GM12878 (cell line): ENCODE data around the gene EXO1. TPM values are rescaled to one million over a fixed set of nuclear protein-coding genes. Genes with fewer than 3 reads are reported as not detected.

Source experiments
- ATAC-seq: fragments of 200-7000 bp; cut with Tn5 transposase; 3 replicates; pipeline ENCODE4 v1.9.1; 2020; ENCODE audit warnings: mild to moderate bottlenecking, moderate library complexity
- BruUV-seq: library from RNA; stranded (reverse); fragments of 400-500 nt; replicated peaks from 2 replicates; lab custom pipeline; 2021; lab: Mats Ljungman, UMichigan
- CTCF ChIA-PET: fragments of 300-600 bp; sonication (Branson Sonifier 250); formaldehyde crosslinking; extraction: SDS; loops from one replicate; lab custom pipeline; 2021; ENCODE audit warnings: inconsistent platforms; lab: Yijun Ruan, JAX
- POLR2A ChIA-PET: fragments of 350-600 bp; formaldehyde crosslinking; extraction: SDS; loops from one replicate; lab custom pipeline; 2021; ENCODE audit warnings: inconsistent platforms; lab: Charles Lee
- RAD21 ChIA-PET: fragments of 300-600 bp; sonication (Branson Sonifier 250); formaldehyde crosslinking; loops from one replicate; lab custom pipeline; 2023; ENCODE audit warnings: antibody characterized with exemption; ENCODE audit not compliant: unreplicated experiment; lab: Charles Lee
- SMC1A ChIA-PET: fragments of 300-600 bp; sonication (Branson Sonifier 250); formaldehyde crosslinking; loops from one replicate; lab custom pipeline; 2023; ENCODE audit not compliant: unreplicated experiment, uncharacterized antibody; lab: Charles Lee
- DNase-seq: peaks from one replicate; pipeline ENCODE4 v3.0.0-alpha.2; 2011; ENCODE audit warnings: low read depth, low spot score
- FAIRE-seq: peaks from 3 replicates; lab custom pipeline; 2011; peaks lifted over from hg19 to GRCh38; lab: Jason Lieb, UNC
- H2AFZ ChIP-seq: 2 replicates; pipeline ENCODE4 v1.6.0; 2011; ENCODE audit warnings: low read depth, low read length, control low read depth; ENCODE audit not compliant: control insufficient read depth
- H3K27ac ChIP-seq: 2 replicates; pipeline ENCODE4 v1.5.1; 2011; ENCODE audit warnings: control low read depth; ENCODE audit not compliant: control insufficient read depth, insufficient read depth
- H3K27me3 ChIP-seq, 2 experiments: replicated peaks in 1 of 2; 2 replicates each; pipeline versions ENCODE4 v1.6.0 to v1.6.1; 2011; ENCODE audit warnings: low read length in 1 of 2; ENCODE audit not compliant: control insufficient read depth in 2 of 2, insufficient read depth in 2 of 2
- H3K36me3 ChIP-seq, 2 experiments: 2 replicates each; pipeline ENCODE4 v1.5.1; 2011; ENCODE audit warnings: low read length in 1 of 2; ENCODE audit not compliant: control insufficient read depth in 2 of 2, insufficient read depth in 2 of 2
- H3K4me1 ChIP-seq: 2 replicates; pipeline ENCODE4 v1.6.1; 2011; ENCODE audit warnings: mild to moderate bottlenecking, low read length, moderate library complexity, mixed read lengths; ENCODE audit not compliant: control insufficient read depth, insufficient read depth
- H3K4me2 ChIP-seq: 2 replicates; pipeline ENCODE4 v1.6.0; 2011; ENCODE audit warnings: control low read depth; ENCODE audit not compliant: control insufficient read depth, insufficient read depth
- H3K4me3 ChIP-seq: fragments of 200-600 bp; sonication (generic); 2 replicates; pipeline ENCODE4 v1.5.1; 2016
- H3K79me2 ChIP-seq: 2 replicates; pipeline ENCODE4 v1.6.0; 2011; ENCODE audit warnings: low read length; ENCODE audit not compliant: control insufficient read depth, insufficient read depth
- H3K9ac ChIP-seq: 2 replicates; pipeline ENCODE4 v1.8.0; 2011; ENCODE audit warnings: low read length, control low read depth, mixed read lengths; ENCODE audit not compliant: control insufficient read depth, insufficient read depth
- H3K9me3 ChIP-seq: replicated peaks from 3 replicates; pipeline ENCODE4 v1.5.1; 2011; ENCODE audit warnings: mild to moderate bottlenecking, low read length; ENCODE audit not compliant: control insufficient read depth, insufficient read depth
- H4K20me1 ChIP-seq: 2 replicates; pipeline ENCODE4 v1.6.0; 2011; ENCODE audit not compliant: control insufficient read depth, insufficient read depth
- BCL11A ChIP-seq: IDR thresholded peaks from 2 replicates; pipeline ENCODE4 v1.6.1; 2011; ENCODE audit warnings: low read depth, low read length
- EZH2 ChIP-seq: IDR thresholded peaks from 2 replicates; pipeline ENCODE4 v1.6.1; 2012; ENCODE audit warnings: low read depth, mild to moderate bottlenecking, control low read depth, inconsistent platforms, low read length, borderline replicate concordance; ENCODE audit not compliant: control insufficient read depth
- HCFC1 ChIP-seq: fragments of 150-350 bp; IDR thresholded peaks from 2 replicates; pipeline ENCODE4 v1.6.1; 2014; ENCODE audit warnings: low read length
- JUND ChIP-seq: IDR thresholded peaks from 2 replicates; pipeline ENCODE4 v1.6.1; 2012; ENCODE audit warnings: low read depth, mild to moderate bottlenecking, low read length, improper control_type of control experiment, moderate library complexity
- LARP7 ChIP-seq: fragments of 450-650 bp; IDR thresholded peaks from 2 replicates; pipeline ENCODE4 v1.6.1; 2017; ENCODE audit warnings: mild to moderate bottlenecking
- NR2F1 ChIP-seq: fragments of 450-650 bp; conservative IDR thresholded peaks from 2 replicates; pipeline ENCODE4 v1.6.1; 2017; ENCODE audit warnings: mild to moderate bottlenecking
- RBBP5 ChIP-seq: fragments of 200-600 bp; sonication (generic); conservative IDR thresholded peaks from 2 replicates; pipeline ENCODE4 v1.6.1; 2016
- SMAD1 ChIP-seq: fragments of 450-650 bp; IDR thresholded peaks from 2 replicates; pipeline ENCODE4 v1.6.1; 2018; ENCODE audit warnings: mild to moderate bottlenecking, low read depth; ENCODE audit not compliant: partially characterized antibody
- TAF1 ChIP-seq: IDR thresholded peaks from 2 replicates; pipeline ENCODE4 v1.6.1; 2011; ENCODE audit warnings: mild to moderate bottlenecking, low read depth, low read length, borderline replicate concordance
- TCF3 ChIP-seq: IDR thresholded peaks from 2 replicates; pipeline ENCODE4 v1.6.1; 2012; ENCODE audit warnings: low read depth, mild to moderate bottlenecking, low read length, borderline replicate concordance; ENCODE audit not compliant: insufficient read depth
- TCF7 ChIP-seq: IDR thresholded peaks from 2 replicates; pipeline ENCODE4 v1.6.1; 2014; ENCODE audit warnings: antibody characterized with exemption, borderline replicate concordance
- YBX1 ChIP-seq: fragments of 450-650 bp; IDR thresholded peaks from 2 replicates; pipeline ENCODE4 v1.6.1; 2016; ENCODE audit warnings: antibody characterized with exemption
- ZNF207 ChIP-seq: fragments of 450-650 bp; IDR thresholded peaks from 2 replicates; pipeline ENCODE4 v1.6.1; 2014; ENCODE audit warnings: antibody characterized with exemption, mild to moderate bottlenecking, borderline replicate concordance
- ZNF384 ChIP-seq: IDR thresholded peaks from 2 replicates; pipeline ENCODE4 v1.6.1; 2012; ENCODE audit warnings: low read depth, mild to moderate bottlenecking, low read length, improper control_type of control experiment, borderline replicate concordance
- WGBS: methylation state at CpG from one replicate; pipeline ENCODE4 v1.1.6; 2016; ENCODE audit warnings: low lambda C conversion rate; ENCODE audit not compliant: insufficient replicate concordance, insufficient coverage; ENCODE audit errors: missing lambda C conversion rate; 5-methylcytosine and 5-hydroxymethylcytosine counted together
- in situ Hi-C: fragments of 300-500 bp; cut with MboI; formaldehyde crosslinking; loops from 9 replicates; pipeline ENCODE4 v1.14.3; 2018; ENCODE audit warnings: mixed read lengths
- intact Hi-C: fragments of 100-400 bp; cut with micrococcal nuclease; formaldehyde crosslinking; loops from one replicate; pipeline ENCODE4 v1.14.2; 2022; ENCODE audit not compliant: unreplicated experiment
- polyA plus RNA-seq, 11 experiments: library from polyadenylated mRNA; depleted of rRNA in 4 of 11; unstranded in 6 of 11; stranded (reverse) in 5 of 11; fragments of >200 nt; fragmentation: Nextera tagmentation in 4 of 11; fragmentation: Illumina TruSeq in 1 of 11; extraction: Ambion mirVana in 4 of 11; extraction: Trizol in 1 of 11; gene quantifications; 1 replicate in 1 of 11; 2 replicates in 10 of 11; pipeline versions ENCODE4 v1.2.1 to v1.2.3, GENCODE V29; 2011 to 2016; ENCODE audit warnings: inconsistent platforms in 2 of 11, missing spikeins in 2 of 11, low read depth in 1 of 11
- total RNA-seq, 4 experiments: library from RNA; depleted of rRNA in 3 of 4; stranded (reverse); fragments of >200 nt in 3 of 4; fragmentation: Illumina TruSeq in 1 of 4; extraction: Trizol in 1 of 4; gene quantifications; 2 replicates each; pipeline versions ENCODE4 v1.2.1 to v1.2.3, GENCODE V29; 2013 to 2021
- TF ChIP-seq, protein P1 (sequence below): fragments of 450-650 bp; formaldehyde crosslinking; IDR thresholded peaks from 2 replicates; pipeline ENCODE4 v1.5.0; 2022; ENCODE audit warnings: mild to moderate bottlenecking, missing genetic modification characterization
- TF ChIP-seq, protein P2 (sequence below): fragments of 450-650 bp; IDR thresholded peaks from 2 replicates; pipeline ENCODE4 v1.6.1; 2017; ENCODE audit warnings: mild to moderate bottlenecking, moderate library complexity

EXO1 gene
- total and polyA plus RNA-seq, 10 of the 15 experiments (the other 5 are each of a cell fraction or from before 2014, with no cell fraction given), result 8.7 to 43.4 (median 30.6) TPM

DNA sequence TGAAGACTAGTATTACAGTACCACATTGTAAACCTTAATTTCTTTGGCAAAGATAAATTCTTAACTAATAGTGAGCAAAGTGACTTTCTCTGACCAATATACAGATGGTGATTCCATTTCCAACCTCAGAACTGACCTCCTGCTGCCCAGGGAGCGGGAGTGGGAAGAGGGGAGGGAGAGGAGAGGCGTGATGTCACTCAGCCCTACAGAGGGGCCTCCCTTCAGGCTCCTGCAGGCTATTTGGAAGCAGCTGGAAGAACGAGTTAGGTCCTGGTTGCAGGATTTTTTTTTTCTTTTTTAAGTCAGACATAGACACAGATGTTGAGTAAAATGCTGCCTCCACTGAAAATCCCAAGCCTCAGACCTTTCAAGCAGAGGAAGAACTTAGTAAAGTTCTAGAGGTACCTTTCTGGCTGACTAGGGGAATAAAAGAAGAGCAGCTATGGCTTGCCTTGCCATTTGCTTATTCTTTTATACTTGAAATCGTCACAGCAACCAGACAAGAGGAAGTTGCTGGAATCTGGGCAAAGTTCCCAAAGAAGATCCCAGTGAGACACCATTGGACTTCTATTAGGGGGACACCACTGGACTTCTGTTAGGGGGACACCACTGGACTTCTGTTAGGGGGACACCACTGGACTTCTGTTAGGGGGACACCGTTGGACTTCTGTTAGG, 54.5 kb downstream of the EXO1 start:
- in situ Hi-C loops, result no loop called here
- H3K4me1 ChIP-seq, result peaks cover 3% of the 10 kb centered on the region; the same call in 1 of the 2 replicates
- no peak for DNase-seq
- no TSS peak for BruUV-seq
- H3K4me2 ChIP-seq, result no peak overlapping the region
- SMC1A ChIA-PET, result interaction anchor here (0.7 kb wide), 1 partner anchor 1819 kb away, joined by 3 read pairs; no protein-coding TSS in a partner anchor
- no peaks in the 10 kb centered on the region for H3K36me3 ChIP-seq
- H3K9me3 ChIP-seq, result no peaks in the 10 kb centered on the region
- TF ChIP-seq SMAD1 (no peak), ZNF384 (no peak), NR2F1 (no peak), YBX1 (no peak), RBBP5 (no peak), LARP7 (no peak), JUND (no peak), TCF3 (no peak), BCL11A (no peak), TAF1 (no peak), TCF7 (no peak), HCFC1 (no peak), EZH2 (no peak), ZNF207 (no peak)
- TF ChIP-seq, protein P1, sequence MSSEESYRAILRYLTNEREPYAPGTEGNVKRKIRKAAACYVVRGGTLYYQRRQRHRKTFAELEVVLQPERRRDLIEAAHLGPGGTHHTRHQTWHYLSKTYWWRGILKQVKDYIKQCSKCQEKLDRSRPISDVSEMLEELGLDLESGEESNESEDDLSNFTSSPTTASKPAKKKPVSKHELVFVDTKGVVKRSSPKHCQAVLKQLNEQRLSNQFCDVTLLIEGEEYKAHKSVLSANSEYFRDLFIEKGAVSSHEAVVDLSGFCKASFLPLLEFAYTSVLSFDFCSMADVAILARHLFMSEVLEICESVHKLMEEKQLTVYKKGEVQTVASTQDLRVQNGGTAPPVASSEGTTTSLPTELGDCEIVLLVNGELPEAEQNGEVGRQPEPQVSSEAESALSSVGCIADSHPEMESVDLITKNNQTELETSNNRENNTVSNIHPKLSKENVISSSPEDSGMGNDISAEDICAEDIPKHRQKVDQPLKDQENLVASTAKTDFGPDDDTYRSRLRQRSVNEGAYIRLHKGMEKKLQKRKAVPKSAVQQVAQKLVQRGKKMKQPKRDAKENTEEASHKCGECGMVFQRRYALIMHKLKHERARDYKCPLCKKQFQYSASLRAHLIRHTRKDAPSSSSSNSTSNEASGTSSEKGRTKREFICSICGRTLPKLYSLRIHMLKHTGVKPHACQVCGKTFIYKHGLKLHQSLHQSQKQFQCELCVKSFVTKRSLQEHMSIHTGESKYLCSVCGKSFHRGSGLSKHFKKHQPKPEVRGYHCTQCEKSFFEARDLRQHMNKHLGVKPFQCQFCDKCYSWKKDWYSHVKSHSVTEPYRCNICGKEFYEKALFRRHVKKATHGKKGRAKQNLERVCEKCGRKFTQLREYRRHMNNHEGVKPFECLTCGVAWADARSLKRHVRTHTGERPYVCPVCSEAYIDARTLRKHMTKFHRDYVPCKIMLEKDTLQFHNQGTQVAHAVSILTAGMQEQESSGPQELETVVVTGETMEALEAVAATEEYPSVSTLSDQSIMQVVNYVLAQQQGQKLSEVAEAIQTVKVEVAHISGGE (CRISPR knock-in tag), result no peak
- TF ChIP-seq, protein P2, sequence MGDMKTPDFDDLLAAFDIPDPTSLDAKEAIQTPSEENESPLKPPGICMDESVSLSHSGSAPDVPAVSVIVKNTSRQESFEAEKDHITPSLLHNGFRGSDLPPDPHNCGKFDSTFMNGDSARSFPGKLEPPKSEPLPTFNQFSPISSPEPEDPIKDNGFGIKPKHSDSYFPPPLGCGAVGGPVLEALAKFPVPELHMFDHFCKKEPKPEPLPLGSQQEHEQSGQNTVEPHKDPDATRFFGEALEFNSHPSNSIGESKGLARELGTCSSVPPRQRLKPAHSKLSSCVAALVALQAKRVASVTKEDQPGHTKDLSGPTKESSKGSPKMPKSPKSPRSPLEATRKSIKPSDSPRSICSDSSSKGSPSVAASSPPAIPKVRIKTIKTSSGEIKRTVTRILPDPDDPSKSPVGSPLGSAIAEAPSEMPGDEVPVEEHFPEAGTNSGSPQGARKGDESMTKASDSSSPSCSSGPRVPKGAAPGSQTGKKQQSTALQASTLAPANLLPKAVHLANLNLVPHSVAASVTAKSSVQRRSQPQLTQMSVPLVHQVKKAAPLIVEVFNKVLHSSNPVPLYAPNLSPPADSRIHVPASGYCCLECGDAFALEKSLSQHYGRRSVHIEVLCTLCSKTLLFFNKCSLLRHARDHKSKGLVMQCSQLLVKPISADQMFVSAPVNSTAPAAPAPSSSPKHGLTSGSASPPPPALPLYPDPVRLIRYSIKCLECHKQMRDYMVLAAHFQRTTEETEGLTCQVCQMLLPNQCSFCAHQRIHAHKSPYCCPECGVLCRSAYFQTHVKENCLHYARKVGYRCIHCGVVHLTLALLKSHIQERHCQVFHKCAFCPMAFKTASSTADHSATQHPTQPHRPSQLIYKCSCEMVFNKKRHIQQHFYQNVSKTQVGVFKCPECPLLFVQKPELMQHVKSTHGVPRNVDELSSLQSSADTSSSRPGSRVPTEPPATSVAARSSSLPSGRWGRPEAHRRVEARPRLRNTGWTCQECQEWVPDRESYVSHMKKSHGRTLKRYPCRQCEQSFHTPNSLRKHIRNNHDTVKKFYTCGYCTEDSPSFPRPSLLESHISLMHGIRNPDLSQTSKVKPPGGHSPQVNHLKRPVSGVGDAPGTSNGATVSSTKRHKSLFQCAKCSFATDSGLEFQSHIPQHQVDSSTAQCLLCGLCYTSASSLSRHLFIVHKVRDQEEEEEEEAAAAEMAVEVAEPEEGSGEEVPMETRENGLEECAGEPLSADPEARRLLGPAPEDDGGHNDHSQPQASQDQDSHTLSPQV, result no peak
- TF ChIP-seq, all 136 proteins: peak for 0
- ChIA-PET POLR2A (no interaction called here), RAD21 (no interaction called here), CTCF (no interaction called here)
- H3K27ac ChIP-seq, result no peak overlapping the region
- FAIRE-seq, result no peak
- no peak for ATAC-seq
- H3K79me2 ChIP-seq, result no peaks in the 10 kb centered on the region
- H3K9ac ChIP-seq, result no peak overlapping the region
- H2AFZ ChIP-seq, result no peak overlapping the region
- H3K27me3 ChIP-seq, result no peaks in the 10 kb centered on the region
- WGBS, result 67% methylated on average over 5 of the region's 5 CpGs
- intact Hi-C loops, result no loop called here
- H4K20me1 ChIP-seq, result no peaks in the 10 kb centered on the region
- no peak overlapping the region for H3K4me3 ChIP-seq
